ENCODE data around the gene SH3BP2.

SH3BP2 gene

DNA sequence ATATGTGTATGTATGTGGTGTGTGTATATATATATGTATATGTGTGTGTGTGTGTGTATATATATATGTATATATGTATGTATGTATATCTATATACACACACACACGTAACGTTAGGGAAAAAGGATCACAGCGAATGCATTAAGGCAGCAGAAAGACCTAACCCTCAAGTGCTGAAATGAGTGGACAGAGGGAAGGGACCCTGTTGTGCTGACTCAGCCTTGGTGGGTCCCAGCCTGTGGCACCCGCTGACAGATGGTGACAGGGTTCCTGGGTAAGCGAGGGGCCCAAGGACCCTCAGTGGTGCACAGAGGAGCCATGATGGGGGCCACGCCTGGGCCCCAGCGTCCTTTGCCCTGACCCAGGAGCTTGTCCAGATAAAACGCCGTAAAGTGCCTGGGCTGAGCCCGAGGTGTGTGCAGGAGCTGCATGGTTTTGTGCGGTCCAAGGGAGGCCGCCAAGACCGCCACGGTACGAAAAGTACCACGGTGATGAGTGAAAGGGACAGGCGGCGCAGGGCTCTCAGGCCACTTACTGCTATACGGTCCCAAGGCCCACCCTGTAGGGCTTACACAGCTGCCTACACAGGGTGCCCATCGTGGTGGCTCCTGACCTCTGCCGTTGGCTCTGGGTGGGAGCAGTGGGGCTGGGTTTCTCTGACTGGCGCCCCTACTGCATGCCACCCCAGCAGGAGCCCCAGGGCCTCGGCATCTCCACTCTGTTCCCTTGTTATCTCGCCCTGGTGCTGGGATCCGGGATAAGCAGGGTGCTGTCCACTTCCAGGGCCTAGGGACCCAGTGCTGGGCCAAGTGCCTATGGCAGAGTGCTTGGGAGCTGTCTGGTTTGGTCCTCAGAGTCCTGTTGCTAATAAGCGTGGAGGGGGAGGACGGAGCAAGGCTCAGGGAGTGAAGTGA is 10.0 kb downstream of the SH3BP2 start:
- DNase-seq: no peak

DNA sequence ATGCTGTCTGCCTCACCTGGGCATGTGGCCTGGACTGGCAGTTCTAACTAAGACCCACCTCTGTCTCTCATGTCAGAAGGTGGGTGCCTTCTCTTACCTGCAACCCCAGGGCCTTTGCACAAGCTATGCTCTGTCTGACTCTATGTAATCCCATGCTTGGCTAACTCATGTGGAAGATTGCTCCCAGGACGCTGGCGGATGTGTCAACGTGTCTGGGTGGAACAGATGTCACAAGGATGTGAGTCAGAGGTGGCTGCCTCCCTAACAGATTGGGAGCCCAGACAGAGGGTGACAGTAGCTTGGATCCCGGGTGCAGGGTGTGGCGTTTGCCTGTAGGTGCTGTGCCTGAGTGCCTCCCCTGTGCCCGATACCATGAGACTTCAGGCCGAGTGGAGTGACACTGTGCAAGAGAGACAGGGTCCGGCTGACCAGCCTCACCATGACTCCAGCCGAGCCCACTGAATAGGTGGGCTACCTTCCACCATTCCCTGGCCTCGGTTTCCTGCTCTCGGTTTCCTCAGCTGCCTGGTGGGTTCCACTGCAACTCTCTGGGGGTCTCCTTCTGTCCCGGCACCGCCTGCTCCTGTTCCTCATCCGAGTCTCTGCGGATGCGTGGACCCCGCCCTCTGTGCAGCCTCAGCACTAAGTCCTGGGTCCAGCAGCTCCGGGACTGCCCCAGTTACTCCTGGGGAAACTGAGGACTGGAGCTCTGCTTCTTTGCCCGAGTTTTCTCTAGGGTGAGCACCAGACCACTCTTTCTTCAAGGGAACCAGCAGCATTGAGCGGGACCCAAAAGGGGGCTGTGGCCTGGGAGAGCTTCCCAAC is 11.0 kb downstream of the SH3BP2 start:
- peak in 1 of 51 donors; percentile 39 for DNase-seq

DNA sequence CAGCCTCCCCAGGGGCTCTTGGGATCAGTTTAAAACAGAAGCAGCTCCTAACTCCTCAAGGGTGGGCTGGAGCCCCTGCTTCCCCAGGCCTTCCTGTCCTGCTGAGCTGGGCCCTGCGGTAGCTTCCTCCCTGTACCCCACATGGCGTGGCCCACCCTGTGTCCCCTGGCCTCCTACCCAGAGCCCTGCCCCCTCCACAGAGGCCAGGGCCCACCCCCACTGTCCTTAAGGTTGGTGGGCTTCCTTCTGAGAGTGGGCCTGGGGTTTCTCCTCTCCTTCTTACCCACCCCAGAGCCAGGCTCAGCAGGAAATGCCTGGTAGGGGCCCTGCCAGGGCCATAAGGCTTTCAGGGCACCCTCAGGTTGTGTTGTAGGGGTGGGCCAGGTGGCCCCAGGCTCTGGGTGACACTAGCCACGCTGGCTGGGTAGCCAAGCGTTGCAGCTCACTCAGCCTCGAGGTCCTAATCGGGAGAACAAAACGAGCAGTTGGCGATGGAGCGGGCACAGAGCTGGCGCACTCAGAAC is 11.6 kb downstream of the SH3BP2 start:
- DNase-seq: no peak

DNA sequence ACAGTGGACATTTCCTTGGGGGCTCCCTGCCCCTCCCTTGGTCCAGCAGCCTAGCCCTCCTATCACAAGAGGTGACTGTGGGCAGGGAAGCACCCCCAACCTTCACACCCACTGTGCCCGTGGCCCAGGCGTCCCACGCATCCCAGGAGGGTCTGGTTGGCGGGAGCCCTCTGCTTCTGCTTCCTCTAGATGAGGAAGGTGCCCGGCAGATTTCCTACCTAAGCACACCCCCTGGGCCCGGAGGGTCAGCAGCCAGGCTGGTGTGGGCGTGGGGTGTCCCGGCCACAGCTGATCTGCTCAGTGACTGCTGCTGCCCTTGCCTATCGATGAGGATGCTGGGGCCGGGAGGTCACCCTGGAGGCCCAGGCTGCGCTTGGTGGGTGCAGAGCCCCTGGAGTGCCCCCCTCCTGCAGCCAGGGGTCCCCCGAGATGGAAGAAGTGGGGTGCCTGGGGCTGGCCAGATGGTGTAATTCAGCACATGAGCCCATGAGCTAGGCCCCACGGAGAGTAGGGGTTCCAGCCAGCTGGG is 12.2 kb downstream of the SH3BP2 start:
- DNase-seq: no peak

DNA sequence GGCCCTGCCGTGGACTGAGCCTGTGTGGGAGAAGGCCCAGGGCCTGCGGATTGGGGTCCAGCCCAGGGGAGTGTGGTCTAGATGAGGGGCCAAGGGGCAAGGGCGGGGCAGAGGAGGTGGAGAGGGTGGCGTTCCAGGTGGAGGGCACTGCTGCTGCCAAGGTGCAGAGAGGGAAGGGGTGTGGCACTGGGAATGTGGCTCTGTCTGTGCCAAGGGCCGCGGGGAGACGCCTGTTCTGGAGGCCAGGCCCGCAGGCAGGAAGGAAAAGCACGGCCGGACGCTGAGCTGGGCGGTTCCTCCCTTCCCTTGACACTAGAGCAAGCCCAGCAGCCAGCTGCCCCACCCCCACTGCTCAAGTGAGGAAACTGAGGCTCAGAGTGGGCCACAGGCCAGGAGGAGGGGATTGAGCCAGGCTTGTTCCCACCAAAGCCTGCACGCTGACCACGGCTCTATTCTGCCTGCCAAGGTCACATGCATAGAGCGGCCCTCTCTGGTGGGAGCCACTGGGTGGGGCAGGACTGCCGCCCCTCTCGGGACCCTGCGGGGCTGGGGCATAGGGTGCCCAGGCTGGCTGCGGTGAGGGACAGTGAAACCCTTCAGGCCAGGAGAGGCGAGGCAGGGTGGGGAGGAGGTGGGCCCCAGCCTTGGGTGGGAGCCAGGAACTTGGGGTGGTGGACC is 13.0 kb downstream of the SH3BP2 start:
- DNase-seq: no peak

DNA sequence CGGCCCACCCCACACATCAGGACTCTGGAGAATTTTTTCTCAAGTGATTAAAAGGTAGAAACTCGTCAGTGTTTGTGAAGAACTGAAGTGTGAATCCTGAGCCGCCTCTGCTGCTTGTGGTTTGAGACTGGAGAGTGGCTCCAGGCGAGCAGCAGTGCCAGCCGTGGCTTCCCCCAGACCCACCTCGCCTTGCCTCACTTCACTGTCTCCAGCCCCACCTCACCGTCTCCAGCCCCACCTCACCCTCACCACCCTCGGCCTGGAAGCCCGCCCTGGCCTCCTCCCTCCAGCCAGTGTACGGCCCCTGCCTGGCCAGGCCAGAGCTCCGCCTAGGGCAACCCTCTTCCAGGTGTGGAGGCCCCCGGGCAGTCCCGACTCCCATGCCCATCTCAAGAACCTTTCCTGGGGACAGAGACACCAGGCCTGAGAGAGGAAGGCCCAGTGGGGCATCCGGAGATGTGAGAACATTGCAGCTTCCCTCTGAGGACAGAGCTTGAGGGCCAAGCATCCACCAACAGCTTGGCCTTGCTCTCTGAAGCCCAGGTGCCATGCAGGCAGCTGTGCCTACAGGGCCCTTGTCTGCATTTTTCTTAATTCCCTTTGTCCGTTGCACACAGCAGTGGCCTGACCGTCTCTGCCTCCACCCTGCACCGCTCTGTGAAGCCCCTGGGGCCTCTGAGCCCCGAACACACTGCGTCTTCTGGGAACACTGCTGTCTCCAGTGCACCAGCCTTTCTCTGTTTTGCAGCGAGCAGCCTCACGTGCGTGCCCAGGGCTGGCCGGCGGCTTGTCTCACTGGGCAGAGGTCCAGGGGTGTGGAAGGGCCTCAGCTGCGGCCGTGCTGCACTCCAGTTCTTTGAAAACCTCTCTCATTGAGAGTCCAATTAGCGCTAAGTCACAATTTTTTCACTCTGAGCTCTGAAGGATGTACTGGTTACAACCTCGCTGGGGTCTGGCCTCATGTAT is 13.8 kb downstream of the SH3BP2 start:
- DNase-seq: peak in 22 of 51 donors; percentile 23 to 71 (median 45)

DNA sequence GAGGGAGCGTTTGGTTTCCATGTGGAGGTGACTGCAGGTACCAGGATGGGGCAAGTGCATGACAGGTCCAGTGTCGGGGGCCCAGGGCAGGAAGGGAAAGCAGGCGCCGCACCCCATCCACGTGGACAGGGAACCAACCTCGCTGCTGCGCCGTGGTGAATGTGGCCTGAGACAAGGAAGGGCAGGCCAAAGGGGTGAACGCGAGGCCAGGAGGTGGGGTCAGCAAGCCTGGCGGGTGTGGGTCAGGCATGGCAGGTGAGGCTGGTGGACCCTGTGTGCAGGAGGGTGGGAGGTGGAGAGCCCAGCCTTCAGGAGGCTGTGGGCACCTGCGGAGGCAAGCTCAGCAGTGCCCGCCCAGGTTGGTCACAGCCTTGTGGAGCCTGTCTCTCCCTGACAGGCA is 14.7 kb downstream of the SH3BP2 start:
- DNase-seq: no peak

DNA sequence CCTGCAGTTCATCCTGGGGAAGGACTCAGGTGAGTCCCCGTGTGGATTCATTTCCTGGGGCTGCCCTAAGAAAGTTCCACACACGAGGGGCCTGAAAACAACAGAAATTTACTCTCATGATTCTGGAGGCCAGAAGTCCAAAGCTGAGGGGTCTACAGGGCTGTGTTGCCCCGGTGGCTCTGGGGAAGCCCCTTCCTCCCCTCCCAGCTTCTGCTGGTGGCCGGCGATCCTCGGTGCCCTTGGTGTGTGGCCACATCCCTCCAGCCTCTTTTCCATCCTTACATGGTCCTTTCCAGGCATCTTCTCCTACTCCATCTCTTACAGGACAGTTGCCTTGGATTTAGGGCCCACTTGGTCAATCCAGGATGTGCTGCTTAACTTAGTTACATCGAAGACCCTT is 15.1 kb downstream of the SH3BP2 start:
- DNase-seq: no peak

DNA sequence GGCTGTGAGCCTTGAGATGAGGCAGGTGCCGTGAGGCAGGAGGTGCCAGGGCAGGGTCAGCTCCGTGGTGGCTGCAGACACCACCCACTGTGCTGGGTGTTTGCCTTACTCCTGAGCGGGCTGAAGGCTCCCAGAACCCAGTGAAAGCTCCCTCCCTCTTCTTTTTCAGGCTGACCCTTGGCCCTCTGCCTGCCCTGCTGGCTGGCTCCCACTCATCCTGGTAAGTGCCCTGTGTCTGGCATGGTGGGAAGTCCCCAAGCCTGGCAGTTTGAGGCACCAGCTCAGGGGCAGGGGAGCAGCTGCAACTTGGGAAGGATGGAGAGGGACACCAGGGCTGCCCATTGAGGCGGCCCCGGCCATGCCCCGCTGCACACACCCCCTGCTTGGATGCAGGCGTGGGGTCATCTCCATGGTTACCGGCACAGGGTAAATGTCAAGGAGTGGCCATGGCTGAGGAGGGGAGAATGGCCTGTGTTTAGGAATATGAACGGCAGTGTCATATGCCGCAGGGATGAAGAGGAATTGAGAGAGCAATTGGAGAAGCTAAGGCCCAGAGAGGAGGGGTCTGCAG is 16.8 kb downstream of the SH3BP2 start:
- peak in 13 of 51 donors; percentile 23 to 67 (median 49) for DNase-seq

DNA sequence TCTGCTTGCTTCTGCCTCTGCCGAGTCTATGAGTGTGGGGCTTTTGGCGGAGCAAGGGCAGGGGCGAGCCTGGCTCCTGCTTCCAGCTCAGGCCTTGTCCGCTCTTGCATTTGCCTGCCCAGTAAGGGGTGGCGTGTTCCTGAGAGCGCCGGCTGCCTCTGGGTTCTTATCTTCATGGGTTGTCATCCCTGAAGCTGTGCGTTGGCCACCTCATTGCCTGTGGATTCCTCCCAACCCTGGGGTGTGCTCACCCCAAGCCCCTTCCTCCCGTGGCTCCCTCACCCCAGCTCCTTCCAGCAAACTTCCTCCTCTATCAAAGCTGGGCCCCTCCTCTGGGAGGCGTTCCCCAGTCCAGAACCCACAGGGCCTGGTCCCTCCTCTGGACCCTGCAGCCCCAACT is 17.5 kb downstream of the SH3BP2 start:
- DNase-seq: no peak

DNA sequence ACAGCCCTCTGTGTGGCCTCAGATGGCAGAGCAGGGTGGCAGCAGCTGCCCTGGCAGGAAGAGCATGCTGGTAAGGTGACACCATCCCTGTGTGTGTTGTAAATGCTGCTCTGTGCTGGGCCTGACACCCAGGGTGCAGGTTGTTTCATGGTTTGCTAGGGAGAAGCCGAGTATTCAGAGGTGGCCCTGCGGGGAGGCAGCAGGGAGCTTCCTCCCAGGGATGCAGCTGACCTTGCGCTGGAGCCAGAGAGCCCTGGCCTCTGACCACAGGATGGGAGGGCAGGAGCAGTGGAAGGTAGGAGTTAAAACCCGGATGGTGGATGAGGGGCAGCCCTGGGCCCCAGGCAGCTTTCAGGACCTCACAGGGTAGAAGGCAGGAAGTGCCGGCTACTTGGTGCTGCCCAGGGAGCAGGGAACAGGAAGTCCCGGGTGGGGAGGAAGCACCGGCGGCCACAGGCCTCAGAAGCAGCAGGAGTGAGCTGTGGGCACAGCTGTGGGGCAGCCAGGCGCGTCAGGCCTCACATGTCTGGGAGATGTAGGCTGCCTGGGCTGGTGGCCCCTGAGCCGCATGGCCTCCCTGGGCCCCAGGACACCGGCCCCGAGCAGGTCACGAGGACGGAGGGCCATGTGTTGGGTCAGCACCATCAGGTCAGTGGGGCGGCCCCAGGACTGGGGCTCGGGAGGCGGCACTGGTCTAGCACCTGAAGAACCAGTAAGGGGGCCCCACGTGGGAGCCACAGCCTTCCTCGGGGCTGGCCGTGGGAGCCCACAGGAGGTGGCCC is 19.1 kb downstream of the SH3BP2 start:
- peak in 28 of 51 donors; percentile 16 to 71 (median 43) for DNase-seq

DNA sequence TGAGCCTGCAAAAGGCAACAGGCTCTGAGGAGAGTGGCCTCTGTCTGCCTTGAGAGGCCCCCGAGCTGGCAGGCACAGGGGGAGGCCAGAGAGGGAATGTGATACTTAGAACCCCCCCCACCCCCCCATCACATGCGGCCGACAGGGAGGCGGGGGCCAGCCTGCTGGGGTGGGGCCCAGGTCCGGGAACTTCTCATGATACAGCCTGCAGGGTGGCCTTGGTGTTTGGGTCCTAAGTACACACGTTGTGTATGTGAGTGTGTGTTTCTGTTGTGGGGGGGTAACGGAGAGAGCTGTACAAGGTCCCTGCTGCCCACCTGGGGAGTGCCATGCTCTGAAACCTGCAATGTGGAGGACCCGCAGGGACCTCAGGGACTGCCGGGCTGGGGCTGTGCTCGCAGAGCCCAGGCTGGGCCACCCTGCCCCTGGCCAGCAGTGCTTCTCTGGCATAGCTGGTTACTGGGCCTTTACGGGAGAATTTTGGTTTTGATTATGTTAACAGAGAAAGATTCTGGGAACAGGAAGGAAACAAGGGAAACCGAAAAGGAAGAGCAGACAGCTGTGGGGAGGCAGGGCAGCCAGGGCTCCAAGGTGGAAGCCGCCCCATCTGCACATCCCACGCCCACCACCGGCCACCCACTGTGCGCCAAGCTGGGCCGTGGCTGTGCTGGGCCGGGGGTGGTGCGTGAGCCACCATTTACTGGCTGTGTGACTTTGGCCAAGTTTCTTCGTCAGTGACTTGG is 19.9 kb downstream of the SH3BP2 start:
- no peak for DNase-seq

DNA sequence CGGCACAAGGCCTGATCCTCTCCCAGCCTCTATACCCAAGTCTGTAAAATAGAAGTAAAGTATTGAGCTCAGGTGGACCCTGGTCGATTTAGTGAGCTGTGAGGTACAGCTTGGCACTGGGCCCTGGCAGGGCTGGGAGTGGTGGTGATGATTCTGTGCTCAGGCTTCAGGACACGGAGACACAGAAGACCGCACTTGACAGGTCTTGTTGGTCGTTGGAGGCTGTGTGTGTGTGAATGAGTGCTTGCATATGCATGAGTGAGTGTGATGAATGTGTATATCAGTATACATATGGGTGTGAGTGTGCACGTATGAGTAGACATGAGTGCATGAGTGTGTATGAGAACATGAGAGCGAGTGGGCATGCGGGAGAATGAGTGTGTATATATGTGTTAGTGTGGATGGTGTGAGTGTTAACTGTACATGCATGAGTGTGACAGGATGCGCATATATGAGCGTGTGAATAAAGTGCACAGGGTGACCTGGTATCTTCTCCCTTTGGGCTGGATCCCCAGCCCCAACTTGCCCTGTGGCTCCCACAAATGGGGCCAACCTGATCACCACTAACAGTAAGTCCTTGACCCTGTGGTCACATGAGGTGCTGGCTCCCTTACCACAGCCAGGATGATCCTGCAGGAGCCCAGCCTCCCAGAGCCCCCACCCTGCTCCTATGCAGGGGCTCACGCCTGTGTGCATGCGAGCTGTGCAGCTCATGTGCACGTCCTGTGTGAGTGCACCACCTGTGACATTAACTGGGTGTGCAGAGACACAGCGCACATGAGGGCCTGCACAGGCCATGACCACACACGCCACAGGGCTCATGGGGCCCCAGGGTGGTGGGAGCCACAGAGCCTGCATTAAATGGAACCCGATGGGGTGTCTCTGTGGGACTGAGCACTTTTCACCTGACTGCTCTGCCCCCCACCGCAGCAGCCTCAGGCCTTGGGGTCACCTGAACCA is 20.8 kb downstream of the SH3BP2 start:
- no peak for DNase-seq

DNA sequence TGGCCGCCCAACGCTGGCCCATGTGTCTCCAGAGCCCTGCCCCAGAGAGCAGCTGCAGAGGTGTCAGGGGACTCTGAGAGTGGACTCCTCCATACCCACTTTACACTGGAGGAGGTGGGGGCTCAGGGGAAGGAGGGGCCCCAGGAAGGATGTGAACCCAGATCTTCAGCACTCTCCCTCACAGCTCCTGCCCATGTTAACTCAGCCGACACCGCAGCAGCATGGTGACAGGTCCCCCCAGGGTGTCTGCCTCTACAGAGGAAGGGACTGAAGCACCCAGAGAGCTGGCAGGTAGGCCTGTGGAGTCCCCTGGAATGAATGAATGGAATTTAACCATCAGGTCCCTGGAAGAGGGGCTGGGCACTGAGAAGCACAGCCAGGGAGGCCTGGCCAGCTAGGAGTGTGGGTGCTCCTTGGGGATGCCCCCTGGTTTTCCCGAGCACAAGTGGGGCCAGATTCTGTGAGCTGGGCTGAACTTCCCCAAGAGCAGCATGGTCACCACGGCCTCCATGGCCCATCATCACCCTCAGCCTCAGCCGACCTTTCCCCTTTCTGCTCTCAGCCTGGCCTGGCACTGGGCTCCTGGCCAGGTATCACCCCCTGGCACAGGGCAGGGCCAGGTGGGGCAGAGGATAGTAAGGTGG is 21.9 kb downstream of the SH3BP2 start:
- DNase-seq: no peak

DNA sequence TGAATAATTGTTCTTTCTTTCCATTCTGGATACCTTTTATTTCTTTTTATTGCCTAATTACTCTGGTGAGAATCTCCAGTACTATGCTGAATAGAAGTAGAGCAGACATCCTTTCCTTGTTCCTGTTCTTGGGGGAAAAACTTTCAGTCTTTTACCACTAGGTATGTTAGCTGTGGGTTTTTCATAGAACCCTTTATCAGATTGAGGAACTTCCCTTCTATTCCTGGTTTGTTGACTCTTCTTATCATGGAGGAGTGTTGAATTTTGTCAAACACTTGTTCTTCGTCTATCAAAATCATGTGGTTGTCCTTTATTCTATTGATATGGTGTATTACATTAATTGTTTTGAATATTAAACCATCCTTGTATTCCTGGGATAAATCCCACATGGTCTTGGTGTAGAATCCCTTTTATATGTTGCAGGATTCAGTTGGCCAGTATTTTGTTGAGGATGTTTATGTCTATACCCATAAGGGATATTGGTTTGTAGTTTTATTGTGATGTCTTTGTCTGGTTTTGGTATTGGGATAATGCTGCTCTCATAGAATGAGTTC is 23.6 kb downstream of the SH3BP2 start:
- no peak for DNase-seq

DNA sequence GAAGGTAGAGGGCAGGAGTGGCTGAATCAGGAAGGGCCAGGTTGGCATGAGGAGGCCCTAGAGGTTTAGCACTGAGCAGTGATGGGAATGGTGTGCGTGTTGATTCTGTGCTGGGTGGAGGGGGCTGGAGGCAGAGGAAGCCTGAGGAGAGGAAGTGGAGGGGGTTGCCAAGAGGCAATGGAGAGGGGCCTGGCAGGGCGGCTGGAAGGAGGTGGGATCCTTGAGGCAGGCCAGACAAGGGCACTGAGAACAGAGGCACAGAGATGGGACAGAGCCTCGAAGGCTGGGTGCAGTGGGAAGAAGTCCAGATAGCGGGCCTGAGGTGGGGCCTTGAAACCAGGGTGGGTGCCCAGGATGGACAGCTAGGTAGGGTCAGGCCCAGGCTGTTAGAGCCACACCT is 24.3 kb downstream of the SH3BP2 start:
- DNase-seq: no peak

Measured in hypothalamus (tissue), 51 donors.